ENCODE data around the gene C1QTNF8.

Gene C1QTNF8

GRCh38 chr16:1096169-1097082 lies at the start of gene C1QTNF8:
C1QTNF8 (minus strand) TSS chr16:1096244; CDS start chr16:1094922, 1,322 bp downstream.
- DNase-seq: no peak

DNA sequence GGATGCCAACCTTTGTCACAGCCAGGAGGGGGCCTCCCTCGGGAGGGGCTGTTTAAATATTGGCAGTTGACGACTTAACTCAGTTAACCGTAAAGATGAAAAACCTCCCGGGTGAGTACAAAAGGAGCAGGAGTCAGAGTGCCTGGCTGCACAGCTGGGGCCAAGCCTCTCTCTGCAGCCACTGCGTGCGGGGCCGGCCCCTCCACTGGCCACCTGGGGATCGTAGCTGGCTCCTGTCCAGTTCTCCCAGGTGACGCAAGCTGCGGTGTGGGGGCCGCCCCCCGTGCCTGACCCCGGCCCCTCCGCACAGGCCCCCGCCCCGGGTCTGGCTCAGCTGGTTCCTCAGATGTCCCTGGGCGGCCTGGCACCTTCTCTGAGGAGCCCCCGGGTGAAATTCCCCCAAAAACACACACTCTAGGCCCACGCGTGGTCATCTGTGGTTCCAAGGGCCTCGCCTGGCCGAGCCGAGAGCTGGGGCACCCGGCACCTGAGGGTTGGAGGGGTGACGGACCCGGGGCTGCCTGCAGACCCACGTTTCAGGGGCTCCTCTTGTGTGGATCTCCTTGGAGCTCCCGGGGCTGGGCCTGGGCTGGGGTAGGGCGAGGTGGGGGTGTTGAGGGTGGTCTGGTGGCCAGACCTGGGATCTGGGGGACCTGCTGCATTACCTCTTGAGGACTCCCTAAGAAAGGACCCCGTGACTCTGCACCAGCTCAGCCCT lies 49.5 kb upstream of the C1QTNF8 start:
- DNase-seq: peak; percentile 90

DNA sequence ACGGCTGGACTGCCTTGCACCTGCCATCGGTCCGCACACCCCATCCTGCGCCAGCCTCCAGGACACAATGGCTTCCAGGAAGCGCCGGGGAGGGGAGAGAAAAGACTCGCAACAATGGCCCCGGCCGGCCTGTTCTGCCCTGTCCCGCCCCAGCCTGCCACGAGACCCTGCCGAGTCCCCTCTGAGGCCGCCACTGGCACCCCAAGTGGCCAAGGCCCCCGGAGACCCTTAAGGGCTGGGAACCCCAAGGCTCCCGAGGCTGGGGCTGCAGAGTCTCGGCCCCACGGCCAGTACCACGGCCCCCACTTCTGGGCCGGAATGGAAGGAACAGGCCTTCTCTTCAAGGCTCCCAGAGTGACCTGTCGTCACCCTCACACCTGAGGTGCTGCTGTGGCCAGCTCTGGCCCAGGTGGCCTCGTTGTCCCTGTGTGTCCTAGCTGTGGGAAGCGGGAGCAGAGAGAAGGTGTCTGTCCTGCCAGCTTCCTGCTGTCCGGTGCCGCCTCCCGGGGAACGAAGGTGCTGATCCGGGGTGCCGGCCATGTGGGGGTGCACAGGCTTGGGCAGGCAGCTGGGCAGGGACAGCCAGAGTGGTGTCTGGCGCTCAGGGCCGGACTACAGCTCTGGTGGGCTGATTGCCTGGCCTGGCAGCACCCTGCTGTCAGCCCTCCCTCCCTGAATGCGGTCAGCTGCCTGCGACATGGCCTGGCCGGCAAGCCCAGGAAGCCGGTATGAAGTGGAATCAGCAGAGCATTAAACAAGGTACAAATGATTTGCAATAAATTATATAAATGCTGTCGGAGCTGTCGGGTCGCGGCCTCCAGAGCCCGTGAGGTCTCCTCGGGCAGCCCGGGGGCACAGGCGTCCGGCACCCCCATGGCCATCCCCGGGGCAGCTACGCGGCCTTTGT lies 48.7 kb upstream of the C1QTNF8 start:
- peak; percentile 90 for DNase-seq

- no peak for DNase-seq
These were observed 47.9 kb upstream of the C1QTNF8 start for GRCh38 chr16:1143761-1144450.

DNA sequence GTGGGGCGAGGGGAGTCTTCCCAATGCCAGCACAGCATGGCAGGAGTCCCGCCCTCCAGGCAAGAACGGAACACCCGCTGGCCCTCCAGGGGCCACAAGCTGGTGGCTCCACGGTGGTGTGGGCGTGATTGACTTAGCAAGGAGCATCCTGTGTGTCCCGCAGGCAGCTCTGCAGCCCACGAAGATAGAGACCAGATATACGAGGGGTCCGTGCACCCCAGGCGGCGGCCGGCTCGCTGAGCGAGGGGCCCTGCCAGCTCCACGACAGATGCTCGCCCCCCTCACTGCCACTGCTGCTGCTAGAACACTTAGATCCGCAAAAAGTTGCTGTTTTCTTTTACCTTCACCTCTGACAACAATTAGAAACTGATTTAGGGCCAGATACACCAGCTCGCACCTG lies 46.9 kb upstream of the C1QTNF8 start:
- DNase-seq: no peak

- DNase-seq: no peak
These were observed 45.7 kb upstream of the C1QTNF8 start for GRCh38 chr16:1141716-1142115.

- DNase-seq: no peak
These were observed 45.1 kb upstream of the C1QTNF8 start for GRCh38 chr16:1141191-1141590.

- DNase-seq: no peak
These were observed 44.6 kb upstream of the C1QTNF8 start for GRCh38 chr16:1140582-1141162.

GRCh38 chr16:1137604-1138003 lies 41.6 kb upstream of the C1QTNF8 start:
- DNase-seq: no peak

- no peak for DNase-seq
These were observed 39.4 kb upstream of the C1QTNF8 start for GRCh38 chr16:1135459-1135825.

DNA sequence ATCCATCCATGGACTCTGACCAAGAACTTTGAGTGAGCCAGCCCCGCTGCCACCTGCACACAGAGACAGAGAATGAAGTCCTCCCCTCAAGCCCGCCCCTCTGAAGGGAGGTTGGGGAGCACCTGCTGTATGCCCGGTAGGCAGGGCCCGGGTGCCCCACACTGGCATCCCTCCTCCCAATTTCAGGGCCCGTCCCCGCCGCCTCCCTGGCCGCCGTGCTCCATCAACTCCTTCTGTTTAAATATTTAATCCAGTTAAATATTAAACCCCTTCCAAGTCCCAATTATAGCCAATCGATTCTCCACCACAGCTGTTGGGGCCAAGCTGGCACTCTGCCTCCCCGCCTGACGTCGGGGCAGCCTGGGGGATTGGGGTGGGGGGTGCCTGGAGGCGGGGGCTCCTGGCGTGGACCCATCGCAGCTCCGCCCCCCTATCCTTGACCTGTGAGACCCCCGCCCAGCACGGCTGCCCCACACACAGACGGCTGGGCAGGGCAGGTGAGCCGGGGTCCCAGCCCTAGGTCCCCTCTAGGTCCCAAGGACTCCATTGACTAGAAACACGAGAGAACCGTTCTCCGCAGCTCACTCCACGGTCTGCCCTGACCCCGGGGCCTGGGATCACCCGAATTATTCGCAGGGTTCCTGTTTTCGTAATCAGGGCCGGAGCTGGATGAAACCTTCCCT lies 38.9 kb upstream of the C1QTNF8 start:
- no peak for DNase-seq

GRCh38 chr16:1133810-1134520 lies 37.9 kb upstream of the C1QTNF8 start:
- DNase-seq: no peak

DNA sequence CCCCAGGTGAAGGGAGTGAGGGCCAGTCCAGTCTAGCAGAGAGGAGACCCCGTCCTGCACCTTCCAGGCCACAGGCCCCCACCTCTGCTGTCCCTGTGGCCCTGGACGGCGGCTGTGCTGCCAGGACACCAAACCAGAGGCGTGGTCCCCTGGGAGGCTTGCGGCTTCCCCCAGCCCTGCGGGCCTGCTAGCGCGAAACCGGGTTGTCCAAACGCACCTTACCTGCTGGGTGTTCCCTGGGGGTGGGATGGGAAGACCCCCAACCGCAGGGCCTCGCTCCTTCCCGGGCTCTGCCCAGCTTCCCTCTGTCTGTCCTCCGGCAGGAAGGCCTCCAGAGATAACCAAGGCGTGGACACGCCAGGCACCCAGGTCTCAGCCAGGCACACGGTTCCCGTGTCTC lies 37.2 kb upstream of the C1QTNF8 start:
- no peak for DNase-seq

DNA sequence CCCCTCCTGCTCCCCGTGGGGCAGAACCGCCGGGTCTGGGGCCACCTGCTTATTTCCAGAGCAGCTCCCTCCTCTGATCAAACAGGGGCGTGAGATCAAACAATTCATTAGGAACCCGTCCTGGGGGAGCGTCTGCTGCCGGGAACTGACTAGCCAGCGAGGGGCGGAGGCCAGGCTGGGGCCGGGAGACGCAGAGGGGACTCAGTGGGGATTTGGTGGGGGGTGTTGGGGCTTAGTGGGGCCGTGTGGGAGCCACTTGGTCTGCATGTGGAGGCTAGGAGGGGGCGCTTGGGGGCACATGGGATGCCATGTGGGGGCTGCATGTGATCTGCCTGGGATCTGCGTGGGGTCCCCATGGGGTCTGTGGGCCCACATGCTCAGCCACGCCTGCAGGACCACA lies 36.4 kb upstream of the C1QTNF8 start:
- DNase-seq: no peak

- DNase-seq: no peak
These were observed 35.4 kb upstream of the C1QTNF8 start for GRCh38 chr16:1131378-1131994.

DNA sequence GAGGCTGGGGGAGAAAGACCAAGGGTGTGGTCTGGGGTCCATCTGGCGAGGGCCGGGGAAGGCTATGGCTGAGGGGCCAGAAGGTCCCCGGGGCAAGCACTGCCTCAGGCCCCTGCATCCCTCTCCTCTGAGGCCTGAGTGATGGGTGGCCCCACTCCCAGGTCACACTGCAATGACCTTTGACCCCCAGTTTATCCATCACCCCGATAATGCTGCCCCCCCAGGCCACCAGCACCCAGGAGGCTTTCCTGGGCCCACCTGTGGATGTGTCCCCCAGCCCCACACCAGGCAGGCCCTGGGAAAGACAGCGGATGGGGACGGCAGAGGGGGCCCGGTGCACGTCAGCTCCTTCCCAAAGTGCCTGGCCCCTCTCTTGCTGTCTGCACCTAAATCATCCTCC lies 34.3 kb upstream of the C1QTNF8 start:
- no peak for DNase-seq

DNA sequence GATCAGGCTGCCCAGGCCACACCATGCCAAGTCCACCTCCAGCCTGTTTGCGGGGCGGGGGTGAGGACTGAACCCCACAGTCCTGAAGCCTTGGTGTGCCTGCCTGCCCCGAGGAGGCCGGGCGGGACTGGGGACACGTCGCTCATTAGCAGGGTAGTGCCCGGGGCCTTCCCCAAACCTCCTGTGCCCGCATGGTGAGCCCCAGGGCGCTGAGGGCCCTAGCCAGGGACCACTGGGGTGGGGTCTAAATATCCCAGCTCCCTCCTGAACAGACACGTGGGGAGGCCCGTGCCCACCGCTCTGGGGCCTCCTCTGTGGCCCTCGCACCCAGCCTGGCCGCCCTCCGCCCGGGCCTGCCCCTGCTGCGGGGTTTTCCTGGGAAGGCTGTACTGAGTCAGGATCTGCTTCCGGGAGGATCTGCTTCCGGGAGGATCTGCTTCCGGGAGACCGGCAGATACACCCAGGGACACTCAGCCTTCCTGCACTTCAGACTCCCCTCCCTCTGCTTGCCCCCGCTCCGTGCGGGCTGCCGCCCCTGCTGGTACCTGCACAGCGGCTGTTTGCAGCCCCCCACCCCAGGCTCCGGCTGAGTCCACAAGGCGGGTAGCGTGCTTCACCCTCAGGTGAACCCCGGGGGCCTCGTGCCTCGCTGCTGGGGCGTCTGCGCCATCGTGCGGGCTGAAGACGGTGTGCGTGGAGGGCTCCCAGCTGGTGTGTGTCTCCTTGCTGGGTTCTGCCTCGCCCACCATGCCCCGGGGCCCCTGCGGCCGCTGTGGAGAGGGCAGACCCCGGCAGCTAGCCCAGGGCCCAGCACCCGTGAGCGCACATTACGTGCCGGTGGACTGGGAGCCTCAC lies 33.3 kb upstream of the C1QTNF8 start:
- no peak for DNase-seq

GRCh38 chr16:1127971-1128715 lies 32.1 kb upstream of the C1QTNF8 start:
- DNase-seq: no peak

GRCh38 chr16:1127101-1127500 lies 31.1 kb upstream of the C1QTNF8 start:
- DNase-seq: no peak
